ENCODE measurements around the gene HMOX2.

DNA sequence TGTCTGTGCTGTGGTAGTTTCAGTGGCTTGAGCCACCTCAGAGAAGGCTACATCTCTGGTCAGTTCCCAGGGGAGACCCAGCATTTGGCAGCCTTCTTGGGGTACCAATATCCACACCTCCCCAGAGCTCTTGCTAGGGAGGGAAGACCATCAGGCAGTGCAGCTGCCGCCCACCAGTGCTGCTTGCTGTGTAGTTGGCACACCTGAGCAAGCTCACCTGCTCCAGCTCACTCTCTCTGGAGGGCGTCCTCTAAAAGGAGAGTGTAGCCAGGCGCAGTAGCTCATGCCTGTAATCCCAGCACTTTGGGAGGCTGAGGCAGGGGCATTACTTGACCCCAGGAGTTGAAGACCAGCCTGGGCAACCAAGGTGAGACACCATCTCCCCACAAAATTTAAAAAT is 32.6 kb downstream of the HMOX2 start:
- TF ChIP-seq, protein P1, sequence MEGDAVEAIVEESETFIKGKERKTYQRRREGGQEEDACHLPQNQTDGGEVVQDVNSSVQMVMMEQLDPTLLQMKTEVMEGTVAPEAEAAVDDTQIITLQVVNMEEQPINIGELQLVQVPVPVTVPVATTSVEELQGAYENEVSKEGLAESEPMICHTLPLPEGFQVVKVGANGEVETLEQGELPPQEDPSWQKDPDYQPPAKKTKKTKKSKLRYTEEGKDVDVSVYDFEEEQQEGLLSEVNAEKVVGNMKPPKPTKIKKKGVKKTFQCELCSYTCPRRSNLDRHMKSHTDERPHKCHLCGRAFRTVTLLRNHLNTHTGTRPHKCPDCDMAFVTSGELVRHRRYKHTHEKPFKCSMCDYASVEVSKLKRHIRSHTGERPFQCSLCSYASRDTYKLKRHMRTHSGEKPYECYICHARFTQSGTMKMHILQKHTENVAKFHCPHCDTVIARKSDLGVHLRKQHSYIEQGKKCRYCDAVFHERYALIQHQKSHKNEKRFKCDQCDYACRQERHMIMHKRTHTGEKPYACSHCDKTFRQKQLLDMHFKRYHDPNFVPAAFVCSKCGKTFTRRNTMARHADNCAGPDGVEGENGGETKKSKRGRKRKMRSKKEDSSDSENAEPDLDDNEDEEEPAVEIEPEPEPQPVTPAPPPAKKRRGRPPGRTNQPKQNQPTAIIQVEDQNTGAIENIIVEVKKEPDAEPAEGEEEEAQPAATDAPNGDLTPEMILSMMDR (optimal IDR thresholded peaks at IDR 0.05 in 1 of 3, IDR thresholded peaks at IDR 0.05 in 1 of 3, conservative IDR thresholded peaks at IDR 0.05 in 1 of 3; ENCODE audit: extremely low read depth in 1 of 3, insufficient read depth in 2 of 3, low read length in 3 of 3), result no peak
- TF ChIP-seq EZH2 (IDR thresholded peaks at IDR 0.05; ENCODE audit: low read length), result no peak
